ENCODE data around the gene RAB4A.

RAB4A gene

DNA sequence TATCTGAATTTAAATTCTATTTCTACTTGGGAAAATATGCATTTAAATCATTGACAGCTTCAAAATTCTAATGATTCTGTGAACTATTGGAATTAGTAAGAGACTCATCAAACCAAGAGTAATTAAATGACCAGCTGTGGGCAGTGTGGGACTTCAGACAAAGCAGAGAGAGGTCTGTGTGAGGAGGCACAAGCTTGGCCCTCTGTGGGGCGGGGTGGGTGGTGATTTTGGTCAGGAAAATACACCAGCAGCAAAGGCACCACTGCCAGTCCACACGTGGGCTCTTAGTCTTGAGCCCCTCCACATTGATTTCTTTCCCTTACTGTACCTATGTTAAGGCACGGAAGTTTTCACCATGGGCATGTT is 39.2 kb upstream of the RAB4A start:
- DNase-seq (ENCODE audit: low spot score in 2 of 2): no peak
- in situ Hi-C loops (cut with MboI; ENCODE audit: low sequenced_read_pairs): no loop called here
- Histone ChIP-seq H3K36me3 (replicated peaks) (no peaks in the 10 kb centered on the region), H3K9me3 (no peaks in the 10 kb centered on the region), H3K4me3 (no peak overlapping the region), H3K27me3 (ENCODE audit: low read depth) (no peaks in the 10 kb centered on the region), H3K4me1 (peaks cover 17% of the 10 kb centered on the region)

DNA sequence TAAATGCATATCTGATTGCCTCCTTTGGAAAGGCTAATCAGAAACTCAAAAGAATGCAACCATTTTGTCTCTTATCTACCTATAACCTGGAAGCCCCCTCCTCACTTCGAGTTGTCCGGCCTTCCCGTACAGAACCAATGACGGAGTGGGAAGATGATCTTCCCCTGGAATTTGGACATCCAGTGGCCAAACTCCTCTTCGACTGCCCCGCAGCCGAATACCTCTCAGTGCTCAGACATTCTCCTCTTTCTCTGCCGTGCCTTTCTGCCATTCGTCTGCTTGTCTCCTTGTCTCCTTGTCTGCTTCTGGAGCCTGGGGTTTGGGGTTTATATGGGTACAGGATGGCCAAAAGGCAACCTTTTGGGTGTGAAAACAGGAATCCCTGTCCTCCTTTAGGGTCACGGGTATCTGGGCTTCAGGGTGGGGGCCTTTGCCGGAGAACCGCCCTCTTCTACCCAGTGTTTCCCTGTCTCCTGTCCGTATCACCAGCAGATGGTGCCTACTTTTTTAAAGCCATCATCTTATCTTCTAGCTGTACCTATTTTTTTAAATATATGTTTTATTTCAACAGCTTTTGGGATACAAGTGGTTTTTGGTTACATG is 35.9 kb upstream of the RAB4A start:
- H3K27me3 ChIP-seq (ENCODE audit: low read depth): no peaks in the 10 kb centered on the region
- peaks cover 14% of the 10 kb centered on the region for H3K4me1 ChIP-seq
- H3K9me3 ChIP-seq: no peaks in the 10 kb centered on the region
- no peak for DNase-seq (ENCODE audit: low spot score in 2 of 2)
- H3K36me3 ChIP-seq (replicated peaks): no peaks in the 10 kb centered on the region
- H3K4me3 ChIP-seq: no peak overlapping the region
- in situ Hi-C loops (cut with MboI; ENCODE audit: low sequenced_read_pairs): no loop called here

- Histone ChIP-seq H3K27me3 (ENCODE audit: low read depth) (no peaks in the 10 kb centered on the region), H3K4me1 (peaks cover 3% of the 10 kb centered on the region; the same call in 1 of the 2 replicates), H3K4me3 (no peak overlapping the region), H3K36me3 (replicated peaks) (no peaks in the 10 kb centered on the region), H3K9me3 (no peaks in the 10 kb centered on the region)
- in situ Hi-C loops (cut with MboI; ENCODE audit: low sequenced_read_pairs): no loop called here
- DNase-seq (ENCODE audit: low spot score in 2 of 2): no peak
Measured at GRCh38 chr1:229237320-229237719, 33.6 kb upstream of the RAB4A start.

GRCh38 chr1:229238231-229238630 is 32.7 kb upstream of the RAB4A start:
- no peak for DNase-seq (ENCODE audit: low spot score in 2 of 2)
- no peaks in the 10 kb centered on the region for H3K9me3 ChIP-seq
- H3K27me3 ChIP-seq (ENCODE audit: low read depth): no peaks in the 10 kb centered on the region
- H3K36me3 ChIP-seq (replicated peaks): no peaks in the 10 kb centered on the region
- peaks cover 3% of the 10 kb centered on the region; the same call in 1 of the 2 replicates for H3K4me1 ChIP-seq
- in situ Hi-C loops (cut with MboI; ENCODE audit: low sequenced_read_pairs): no loop called here
- H3K4me3 ChIP-seq: no peak overlapping the region

- no peaks in the 10 kb centered on the region for H3K36me3 ChIP-seq (replicated peaks)
- H3K9me3 ChIP-seq: no peaks in the 10 kb centered on the region
- H3K4me3 ChIP-seq: no peak overlapping the region
- no peaks in the 10 kb centered on the region for H3K27me3 ChIP-seq (ENCODE audit: low read depth)
- DNase-seq (ENCODE audit: low spot score in 2 of 2): no peak
- peaks cover 3% of the 10 kb centered on the region; the same call in 1 of the 2 replicates for H3K4me1 ChIP-seq
- in situ Hi-C loops (cut with MboI; ENCODE audit: low sequenced_read_pairs): no loop called here
Measured at GRCh38 chr1:229238674-229239415, 32.1 kb upstream of the RAB4A start.

DNA sequence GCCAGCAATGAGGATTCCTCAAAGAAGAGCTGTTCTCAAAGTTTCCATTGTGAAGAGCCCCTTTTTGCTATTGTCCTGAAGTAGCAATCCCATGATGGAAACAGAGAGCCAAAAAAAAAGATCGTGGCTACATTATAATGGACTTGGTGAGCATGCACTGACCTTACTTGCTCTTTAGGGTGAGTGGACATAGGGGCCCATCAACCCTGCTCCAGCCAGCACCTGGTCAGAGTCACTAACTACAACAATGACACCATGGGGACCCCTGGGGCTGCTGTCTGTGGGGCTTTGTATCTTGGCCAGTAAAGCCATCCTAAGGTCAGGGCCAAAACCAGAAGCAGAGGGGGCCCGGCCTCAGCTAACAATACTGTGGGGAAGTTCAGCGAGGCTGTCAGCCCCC is 30.4 kb upstream of the RAB4A start:
- no peaks in the 10 kb centered on the region for H3K36me3 ChIP-seq (replicated peaks)
- H3K4me3 ChIP-seq: no peak overlapping the region
- in situ Hi-C loops (cut with MboI; ENCODE audit: low sequenced_read_pairs): no loop called here
- no peaks in the 10 kb centered on the region for H3K27me3 ChIP-seq (ENCODE audit: low read depth)
- H3K4me1 ChIP-seq: peaks cover 3% of the 10 kb centered on the region; the same call in 1 of the 2 replicates
- H3K9me3 ChIP-seq: no peaks in the 10 kb centered on the region
- no peak for DNase-seq (ENCODE audit: low spot score in 2 of 2)

GRCh38 chr1:229241390-229241789 is 29.5 kb upstream of the RAB4A start:
- in situ Hi-C loops (cut with MboI; ENCODE audit: low sequenced_read_pairs): no loop called here
- no peaks in the 10 kb centered on the region for H3K27me3 ChIP-seq (ENCODE audit: low read depth)
- peaks cover 3% of the 10 kb centered on the region; the same call in 1 of the 2 replicates for H3K4me1 ChIP-seq
- no peaks in the 10 kb centered on the region for H3K9me3 ChIP-seq
- no peak overlapping the region for H3K4me3 ChIP-seq
- DNase-seq (ENCODE audit: low spot score in 2 of 2): no peak
- no peaks in the 10 kb centered on the region for H3K36me3 ChIP-seq (replicated peaks)

GRCh38 chr1:229243638-229244037 is 27.3 kb upstream of the RAB4A start:
- Histone ChIP-seq H3K36me3 (replicated peaks) (no peaks in the 10 kb centered on the region), H3K27me3 (ENCODE audit: low read depth) (no peaks in the 10 kb centered on the region), H3K9me3 (no peaks in the 10 kb centered on the region), H3K4me1 (peaks cover 3% of the 10 kb centered on the region; the same call in 1 of the 2 replicates), H3K4me3 (no peak overlapping the region)
- DNase-seq (ENCODE audit: low spot score in 2 of 2): no peak
- in situ Hi-C loops (cut with MboI; ENCODE audit: low sequenced_read_pairs): no loop called here

- in situ Hi-C loops (cut with MboI; ENCODE audit: low sequenced_read_pairs): no loop called here
- H3K4me3 ChIP-seq: no peak overlapping the region
Measured at GRCh38 chr1:229244091-229244490, 26.8 kb upstream of the RAB4A start.

GRCh38 chr1:229247871-229248270 is 23.0 kb upstream of the RAB4A start:
- Histone ChIP-seq H3K36me3 (replicated peaks) (no peaks in the 10 kb centered on the region), H3K4me1 (no peaks in the 10 kb centered on the region), H3K9me3 (no peaks in the 10 kb centered on the region), H3K27me3 (ENCODE audit: low read depth) (no peaks in the 10 kb centered on the region), H3K4me3 (no peak overlapping the region)
- DNase-seq (ENCODE audit: low spot score in 2 of 2): no peak
- in situ Hi-C loops (cut with MboI; ENCODE audit: low sequenced_read_pairs): no loop called here

More at GRCh38 chr1:229244091-229244490, 26.8 kb upstream of the RAB4A start:
- Histone ChIP-seq H3K36me3 (replicated peaks) (no peaks in the 10 kb centered on the region), H3K4me1 (peaks cover 3% of the 10 kb centered on the region; the same call in 1 of the 2 replicates), H3K27me3 (ENCODE audit: low read depth) (no peaks in the 10 kb centered on the region), H3K9me3 (no peaks in the 10 kb centered on the region)
- DNase-seq (ENCODE audit: low spot score in 2 of 2): no peak

DNA sequence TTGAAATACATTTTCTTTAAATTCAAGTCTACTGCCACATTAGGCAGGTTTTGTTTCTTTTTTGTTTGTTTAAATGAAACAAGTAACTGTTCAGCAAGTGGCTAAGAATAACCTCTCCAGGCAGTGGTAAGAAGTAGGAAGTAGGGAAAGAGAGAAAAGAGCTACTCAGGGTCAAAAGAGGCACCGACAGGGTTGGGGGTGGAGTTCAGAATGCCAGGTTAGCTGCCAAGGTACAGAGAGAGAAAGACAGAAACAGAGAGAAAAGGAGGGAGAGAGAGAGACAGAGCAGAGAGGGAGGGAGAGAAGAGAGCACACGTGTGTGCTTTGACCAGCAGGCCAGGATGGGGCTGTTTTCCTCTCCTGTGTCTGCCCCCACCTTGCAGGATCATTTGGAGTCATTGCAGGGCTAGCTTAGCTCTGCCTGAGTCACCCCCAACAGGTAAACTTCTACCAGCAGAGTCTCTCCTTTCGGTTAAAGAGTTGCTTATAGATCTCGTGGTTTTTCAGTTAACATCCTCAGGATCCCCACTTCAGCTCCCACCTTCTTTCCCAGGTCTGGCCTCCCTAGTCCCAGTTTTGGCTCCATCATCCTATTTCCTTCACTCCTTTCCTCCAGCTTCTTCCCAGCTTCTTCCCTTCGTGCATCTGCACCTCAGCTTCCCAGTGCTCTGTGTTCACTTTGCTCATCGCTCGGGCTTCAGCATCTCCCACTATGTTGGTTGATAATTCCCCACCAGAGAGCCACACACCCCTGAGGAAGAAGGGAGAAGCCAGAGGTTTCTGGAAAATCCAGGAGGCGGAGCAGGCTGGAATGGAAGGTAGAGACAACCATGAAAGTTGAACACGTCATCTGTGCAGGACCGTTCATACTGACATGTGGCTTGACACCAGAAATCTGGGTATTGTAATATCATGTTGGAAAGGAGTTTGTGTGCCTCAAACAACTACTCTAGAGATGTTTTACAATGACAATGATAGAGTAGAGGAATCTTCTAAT is 21.8 kb upstream of the RAB4A start:
- H3K27me3 ChIP-seq (ENCODE audit: low read depth): no peaks in the 10 kb centered on the region
- no peaks in the 10 kb centered on the region for H3K36me3 ChIP-seq (replicated peaks)
- no peaks in the 10 kb centered on the region for H3K4me1 ChIP-seq
- in situ Hi-C loops (cut with MboI; ENCODE audit: low sequenced_read_pairs): no loop called here
- no peaks in the 10 kb centered on the region for H3K9me3 ChIP-seq
- DNase-seq (ENCODE audit: low spot score in 2 of 2): no peak
- H3K4me3 ChIP-seq: no peak overlapping the region

- DNase-seq (ENCODE audit: low spot score in 2 of 2): no peak
- no peaks in the 10 kb centered on the region for H3K4me1 ChIP-seq
- no peaks in the 10 kb centered on the region for H3K27me3 ChIP-seq (ENCODE audit: low read depth)
- in situ Hi-C loops (cut with MboI; ENCODE audit: low sequenced_read_pairs): loop anchor here (10.0 to 25.0 kb wide), 2 partner anchors 235 to 1062 kb away; no protein-coding TSS in a partner anchor
- no peaks in the 10 kb centered on the region for H3K36me3 ChIP-seq (replicated peaks)
- H3K4me3 ChIP-seq: no peak overlapping the region
- H3K9me3 ChIP-seq: no peaks in the 10 kb centered on the region
Measured at GRCh38 chr1:229249854-229250644, 20.9 kb upstream of the RAB4A start.

GRCh38 chr1:229251185-229251584 is 19.7 kb upstream of the RAB4A start:
- Histone ChIP-seq H3K9me3 (no peaks in the 10 kb centered on the region), H3K4me3 (no peak overlapping the region), H3K27me3 (ENCODE audit: low read depth) (no peaks in the 10 kb centered on the region), H3K36me3 (replicated peaks) (no peaks in the 10 kb centered on the region), H3K4me1 (no peaks in the 10 kb centered on the region)
- no peak for DNase-seq (ENCODE audit: low spot score in 2 of 2)
- in situ Hi-C loops (cut with MboI; ENCODE audit: low sequenced_read_pairs): loop anchor here (10.0 to 25.0 kb wide), 2 partner anchors 234 to 1061 kb away; no protein-coding TSS in a partner anchor
